SK-N-SH treated with all-trans-retinoic acid at 6 μM for 48 hours (cell line): ENCODE measurements around the gene FNIP2.
A peak's percentile ranks its signal among the peaks of the same experiment; 100 is the strongest.

Experiments used
- ATAC-seq: fragments of 200-7000 bp; cut with Tn5 transposase; 3 replicates; pipeline ENCODE4 v1.9.1; 2020; ENCODE audit warnings: mild to moderate bottlenecking, moderate library complexity
- BACH2 ChIP-seq: fragments of 250-450 bp; sonication (Bioruptor Pico); IDR thresholded peaks from 2 replicates; pipeline ENCODE4 v1.9.0; 2021; ENCODE audit warnings: mild to moderate bottlenecking, borderline replicate concordance
- CSDC2 ChIP-seq: fragments of 250-450 bp; sonication (Bioruptor Pico); IDR thresholded peaks from 2 replicates; pipeline ENCODE4 v1.5.0; 2020; ENCODE audit warnings: mild to moderate bottlenecking, moderate library complexity
- CSRNP3 ChIP-seq: fragments of 250-450 bp; sonication (Bioruptor Pico); IDR thresholded peaks from 2 replicates; pipeline ENCODE4 v1.5.1; 2021; ENCODE audit warnings: mild to moderate bottlenecking, moderate library complexity
- ESRRG ChIP-seq: fragments of 250-450 bp; sonication (Bioruptor Pico); IDR thresholded peaks from 2 replicates; pipeline ENCODE4 v1.6.1; 2021; ENCODE audit warnings: mild to moderate bottlenecking
- GLIS3 ChIP-seq: fragments of 250-450 bp; sonication (Bioruptor Pico); IDR thresholded peaks from 2 replicates; pipeline ENCODE4 v1.5.0; 2020; ENCODE audit warnings: mild to moderate bottlenecking, moderate library complexity
- ISL1 ChIP-seq: fragments of 250-450 bp; sonication (Bioruptor Pico); IDR thresholded peaks from 2 replicates; pipeline ENCODE4 v2.1.2; 2022; ENCODE audit warnings: mild to moderate bottlenecking, moderate library complexity
- OSR1 ChIP-seq: fragments of 250-450 bp; sonication (Bioruptor Pico); IDR thresholded peaks from 2 replicates; pipeline ENCODE4 v1.8.0; 2022; ENCODE audit warnings: moderate library complexity, mild to moderate bottlenecking, inconsistent platforms
- PATZ1 ChIP-seq: fragments of 250-450 bp; sonication (Bioruptor Pico); IDR thresholded peaks from 2 replicates; pipeline ENCODE4 v1.8.0; 2020; ENCODE audit warnings: mild to moderate bottlenecking, moderate library complexity, borderline replicate concordance
- POU6F1 ChIP-seq: fragments of 250-450 bp; sonication (Bioruptor Pico); IDR thresholded peaks from 2 replicates; pipeline ENCODE4 v1.8.0; 2021; ENCODE audit warnings: low read depth, mild to moderate bottlenecking, moderate library complexity, borderline replicate concordance
- PPARA ChIP-seq: fragments of 250-450 bp; sonication (Bioruptor Pico); IDR thresholded peaks from 2 replicates; pipeline ENCODE4 v1.5.0; 2020; ENCODE audit warnings: mild to moderate bottlenecking, borderline replicate concordance
- RARB ChIP-seq: fragments of 250-450 bp; sonication (Bioruptor Pico); IDR thresholded peaks from 2 replicates; pipeline ENCODE4 v1.8.0; 2021; ENCODE audit warnings: mild to moderate bottlenecking, moderate library complexity
- SNAI2 ChIP-seq: fragments of 250-450 bp; sonication (Bioruptor Pico); IDR thresholded peaks from 2 replicates; pipeline ENCODE4 v1.5.0; 2020; ENCODE audit warnings: mild to moderate bottlenecking, moderate library complexity
- TCF4 ChIP-seq: fragments of 250-450 bp; sonication (Bioruptor Pico); IDR thresholded peaks from 2 replicates; pipeline ENCODE4 v1.8.0; 2021; ENCODE audit warnings: mild to moderate bottlenecking, moderate library complexity, borderline replicate concordance
- TOX ChIP-seq: fragments of 250-450 bp; sonication (Bioruptor Pico); IDR thresholded peaks from 2 replicates; pipeline ENCODE4 v1.8.0; 2021; ENCODE audit warnings: mild to moderate bottlenecking, moderate library complexity, borderline replicate concordance
- TSHZ2 ChIP-seq: fragments of 250-450 bp; sonication (Bioruptor Pico); IDR thresholded peaks from 2 replicates; pipeline ENCODE4 v1.5.0; 2020; ENCODE audit warnings: mild to moderate bottlenecking, moderate library complexity
- ZC3H10 ChIP-seq: fragments of 250-450 bp; sonication (Bioruptor Pico); IDR thresholded peaks from 2 replicates; pipeline ENCODE4 v1.5.1; 2021; ENCODE audit warnings: mild to moderate bottlenecking, moderate library complexity
- ZFP3 ChIP-seq: fragments of 250-450 bp; sonication (Bioruptor Pico); IDR thresholded peaks from 2 replicates; pipeline ENCODE4 v1.5.0; 2020; ENCODE audit warnings: mild to moderate bottlenecking, moderate library complexity
- ZFP30 ChIP-seq: fragments of 450-650 bp; formaldehyde crosslinking; IDR thresholded peaks from 2 replicates; pipeline ENCODE4 v1.5.0; 2022; ENCODE audit warnings: mild to moderate bottlenecking, moderate library complexity
- ZNF565 ChIP-seq: fragments of 450-650 bp; formaldehyde crosslinking; conservative IDR thresholded peaks from 2 replicates; pipeline ENCODE4 v1.5.0; 2020; ENCODE audit warnings: low read depth, mild to moderate bottlenecking, moderate library complexity
- ZNF70 ChIP-seq: fragments of 450-650 bp; formaldehyde crosslinking; IDR thresholded peaks from 2 replicates; pipeline ENCODE4 v1.5.0; 2020; ENCODE audit warnings: mild to moderate bottlenecking, moderate library complexity
- ZNF8 ChIP-seq: fragments of 450-650 bp; formaldehyde crosslinking; IDR thresholded peaks from 2 replicates; pipeline ENCODE4 v1.5.0; 2020; ENCODE audit warnings: mild to moderate bottlenecking, moderate library complexity

The FNIP2 gene

GRCh38 chr4:158801677-158802076 is 32.9 kb downstream of the FNIP2 start:
- TF ChIP-seq PATZ1 (no peak), BACH2 (CRISPR knock-in tag) (no peak), ZFP3 (CRISPR knock-in tag) (no peak), CSDC2 (CRISPR knock-in tag) (no peak), ZFP30 (CRISPR knock-in tag) (no peak), TCF4 (CRISPR knock-in tag) (no peak), ZC3H10 (no peak), RARB (CRISPR knock-in tag) (no peak), CSRNP3 (CRISPR knock-in tag) (no peak), GLIS3 (CRISPR knock-in tag) (no peak), ZNF565 (CRISPR knock-in tag) (no peak), TSHZ2 (CRISPR knock-in tag) (no peak), PPARA (CRISPR knock-in tag) (no peak), SNAI2 (CRISPR knock-in tag) (no peak)
- no peak for ATAC-seq

GRCh38 chr4:158802914-158803313 is 34.1 kb downstream of the FNIP2 start:
- no peak for ATAC-seq
- TF ChIP-seq POU6F1 (CRISPR knock-in tag), result no peak
- no peak for TF ChIP-seq TCF4 (CRISPR knock-in tag)
- no peak for TF ChIP-seq SNAI2 (CRISPR knock-in tag)
- no peak for TF ChIP-seq RARB (CRISPR knock-in tag)
- no peak for TF ChIP-seq OSR1 (CRISPR knock-in tag)
- no peak for TF ChIP-seq TOX (CRISPR knock-in tag)
- no peak for TF ChIP-seq ZNF70 (CRISPR knock-in tag)
- TF ChIP-seq ISL1 (CRISPR knock-in tag), result no peak
- TF ChIP-seq ZNF8 (CRISPR knock-in tag), result no peak

- no peak for TF ChIP-seq ESRRG (CRISPR knock-in tag)
- TF ChIP-seq SNAI2 (CRISPR knock-in tag), result 0 out of 2 replicates have a peak, but pooled peaks have one; percentile 50
- no peak for TF ChIP-seq CSRNP3 (CRISPR knock-in tag)
- peak; percentile 55 for TF ChIP-seq TCF4 (CRISPR knock-in tag)
- no peak for TF ChIP-seq BACH2 (CRISPR knock-in tag)
- TF ChIP-seq ISL1 (CRISPR knock-in tag), result peak; percentile 62; the same call in 1 of the 2 replicates
- peak; percentile 8; the same call in 1 of the 3 replicates for ATAC-seq
Measured at GRCh38 chr4:158805635-158806471, 37.0 kb downstream of the FNIP2 start.
